GM20431 (cell line): ENCODE data around the gene TMEM37.

Source experiments
- in situ Hi-C: fragments of 300-500 bp; cut with MseI, MboI; formaldehyde crosslinking; loops from one replicate; pipeline ENCODE4 v1.15.0; 2020; ENCODE audit warnings: low sequenced_read_pairs; ENCODE audit not compliant: unreplicated experiment

The TMEM37 gene

DNA sequence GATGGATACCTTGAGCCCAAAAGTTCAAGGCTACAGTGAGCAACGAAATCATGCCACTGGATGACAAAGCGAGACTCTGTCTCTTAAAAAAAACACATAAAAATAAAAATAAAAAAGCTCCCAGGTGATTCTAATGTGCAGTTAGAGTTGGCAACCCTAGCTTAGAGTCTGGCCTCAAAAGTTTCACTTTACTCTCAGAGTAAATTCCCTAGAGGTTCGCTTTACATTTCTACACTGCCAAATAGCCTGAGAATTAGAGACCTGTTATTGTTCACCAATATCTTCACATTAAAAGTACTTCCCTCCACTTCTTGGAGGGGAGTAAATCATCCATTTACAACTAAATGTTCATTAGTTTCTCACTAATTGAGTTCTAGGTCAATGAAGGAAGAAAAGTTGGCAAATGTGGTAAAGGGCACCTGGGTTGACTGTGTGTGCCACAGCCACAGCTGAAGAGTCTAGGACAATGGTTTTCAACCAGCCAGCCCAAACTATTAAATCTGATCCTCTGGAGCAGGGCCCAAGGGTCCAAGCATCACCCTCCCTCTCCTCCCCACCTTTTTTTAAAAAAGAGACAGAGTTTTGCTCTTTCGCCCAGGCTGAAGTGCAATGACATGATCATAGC is 15.2 kb upstream of the TMEM37 start:
- in situ Hi-C loops: loop anchor here (25.0 kb wide), 1 partner anchor 246 kb away; no protein-coding TSS in a partner anchor

DNA sequence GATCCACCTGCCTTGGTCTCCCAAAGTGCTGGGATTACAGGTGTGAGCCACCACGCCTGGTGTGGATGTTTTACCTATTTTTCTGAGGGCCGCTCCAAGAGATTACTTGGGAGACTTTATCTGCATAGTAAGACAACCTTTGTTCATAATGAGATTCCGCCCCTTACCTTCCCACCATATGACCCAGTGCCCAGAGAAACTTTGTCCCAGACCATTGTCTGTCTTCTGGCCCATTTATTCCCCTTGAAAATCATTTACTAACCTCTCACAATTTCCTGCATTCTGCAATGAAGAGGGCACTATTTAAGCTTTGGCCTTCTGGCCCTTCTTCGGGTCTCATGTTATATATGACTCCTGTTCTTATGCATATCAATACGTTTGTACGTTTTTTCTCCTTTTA is 13.7 kb upstream of the TMEM37 start:
- in situ Hi-C loops: loop anchor here (25.0 kb wide), 1 partner anchor 244 kb away; no protein-coding TSS in a partner anchor

DNA sequence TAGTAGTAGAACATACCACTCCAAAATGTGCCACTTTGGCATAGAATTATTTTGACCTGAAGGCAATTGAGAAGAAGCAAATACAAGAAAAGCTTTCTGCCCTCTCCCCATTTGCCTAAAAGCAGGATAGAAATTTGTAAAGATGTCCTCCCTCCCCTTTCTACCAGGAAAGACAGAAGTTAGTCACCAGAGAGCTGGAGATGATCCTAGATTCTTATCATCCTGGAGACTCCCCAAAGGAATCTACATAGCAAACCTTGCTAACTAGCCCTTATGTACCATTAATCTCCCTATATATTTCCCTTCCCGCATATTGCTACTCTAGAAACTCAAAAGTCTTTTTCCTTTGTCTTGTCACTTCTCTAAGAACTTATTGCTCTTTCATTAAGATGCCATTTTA is 12.6 kb upstream of the TMEM37 start:
- in situ Hi-C loops: loop anchor here (25.0 kb wide), 1 partner anchor 243 kb away; no protein-coding TSS in a partner anchor

DNA sequence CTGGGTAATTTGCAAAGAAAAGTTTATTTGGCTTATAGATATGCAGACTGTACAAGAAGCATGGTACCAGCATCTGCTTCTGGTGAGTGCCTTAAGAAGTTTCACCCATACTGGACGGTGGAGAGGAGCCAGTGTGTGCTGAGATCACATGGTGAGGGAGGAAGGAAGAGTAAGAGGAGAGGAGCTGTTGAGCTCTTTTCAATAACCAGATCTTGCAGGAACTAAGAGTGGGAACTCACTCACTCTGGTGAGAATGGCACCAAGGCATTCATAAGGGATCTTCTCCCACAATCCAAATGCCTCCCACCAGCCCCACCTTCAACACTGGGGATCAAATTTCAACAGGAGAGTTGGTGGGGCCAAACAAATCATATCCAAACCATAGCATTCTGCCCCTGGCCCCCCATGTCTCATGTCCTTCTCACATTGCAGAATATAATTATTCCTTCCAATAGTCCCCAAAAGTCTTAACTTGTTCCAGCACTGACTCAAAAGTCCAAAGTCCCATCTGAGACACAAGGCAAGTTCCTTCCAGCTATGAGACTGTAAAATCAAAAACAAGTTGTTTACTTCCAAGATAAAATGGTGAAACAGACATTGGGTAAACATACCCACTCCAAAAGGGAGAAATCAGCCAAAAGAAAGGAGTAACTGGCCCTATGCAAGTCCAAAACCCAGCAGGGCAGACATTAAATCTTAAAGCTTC is 11.7 kb upstream of the TMEM37 start:
- in situ Hi-C loops: loop anchor here (25.0 kb wide), 1 partner anchor 242 kb away; no protein-coding TSS in a partner anchor

GRCh38 chr2:119421304-119421703 is 10.3 kb upstream of the TMEM37 start:
- in situ Hi-C loops: loop anchor here (25.0 kb wide), 1 partner anchor 241 kb away; no protein-coding TSS in a partner anchor

- in situ Hi-C loops: loop anchor here (25.0 kb wide), 1 partner anchor 241 kb away; no protein-coding TSS in a partner anchor
These were observed 9.9 kb upstream of the TMEM37 start for GRCh38 chr2:119421741-119422140.

DNA sequence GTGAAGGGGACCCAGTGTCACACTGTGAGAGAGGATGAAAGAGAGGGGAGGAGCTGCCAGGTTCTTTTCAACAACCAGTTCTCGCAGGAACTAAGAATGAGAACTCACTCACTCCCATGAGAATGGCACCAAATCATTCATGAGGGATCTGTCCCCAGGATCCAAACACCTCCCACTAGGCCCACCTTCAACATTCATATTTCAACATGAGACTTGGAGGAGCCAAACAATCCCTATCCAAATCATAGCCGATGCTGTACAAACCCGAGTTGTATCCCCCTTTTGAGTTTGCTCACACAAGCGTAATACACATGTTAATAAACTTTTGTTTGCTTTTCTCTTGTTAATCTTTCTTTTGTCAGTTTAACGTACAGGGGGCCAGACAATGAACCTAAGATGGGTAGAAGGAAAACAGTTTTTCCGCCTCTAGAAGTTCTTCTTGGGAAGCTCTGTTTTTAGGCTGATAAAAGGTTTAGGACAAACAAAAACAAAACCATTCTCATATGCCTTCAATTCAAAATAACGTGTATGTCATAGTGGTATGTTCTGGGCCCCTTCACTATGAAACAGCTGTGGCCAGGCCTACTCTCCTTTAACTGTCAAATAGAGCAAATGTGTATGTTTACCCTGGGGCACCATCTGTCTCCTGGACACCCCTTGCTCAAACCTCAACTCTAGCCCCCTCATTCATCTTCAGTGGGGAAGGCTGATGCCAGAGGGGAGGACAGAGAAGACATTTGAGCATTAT is 9.1 kb upstream of the TMEM37 start:
- in situ Hi-C loops: loop anchor here (25.0 kb wide), 1 partner anchor 240 kb away; no protein-coding TSS in a partner anchor

DNA sequence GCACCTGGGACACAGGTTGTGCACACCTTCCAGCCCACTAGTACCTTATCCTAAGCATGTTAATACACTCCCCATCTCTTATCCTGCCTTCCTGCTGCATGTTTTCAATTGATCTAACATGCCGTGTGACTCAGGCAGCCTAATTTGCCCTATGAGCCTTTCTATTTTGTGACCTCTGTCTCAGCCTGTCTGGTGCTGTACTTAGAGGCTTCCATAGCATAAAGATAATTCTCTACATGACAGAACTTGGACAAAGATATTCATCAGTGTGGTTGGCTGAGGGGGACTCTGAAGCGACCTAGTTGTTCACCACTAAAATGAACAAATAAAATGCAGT is 8.6 kb upstream of the TMEM37 start:
- in situ Hi-C loops: loop anchor here (25.0 kb wide), 1 partner anchor 239 kb away; no protein-coding TSS in a partner anchor

DNA sequence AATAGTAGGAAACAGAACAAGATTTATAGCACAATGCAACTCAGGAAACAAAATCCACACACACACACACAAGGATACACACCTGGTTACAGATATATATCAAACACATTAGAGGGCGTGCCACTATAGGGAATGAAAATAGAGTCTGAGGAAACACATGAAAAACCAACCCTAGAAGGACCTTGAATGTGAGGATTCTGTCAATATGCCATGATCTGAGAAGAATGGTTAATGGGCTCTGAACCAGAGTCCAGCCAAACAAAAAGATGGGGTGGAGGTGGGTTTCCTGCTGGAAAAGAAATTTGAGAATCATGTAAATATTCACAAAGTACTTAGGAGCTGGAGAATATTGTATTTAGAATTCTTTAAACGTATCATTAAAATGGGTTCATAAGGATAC is 7.8 kb upstream of the TMEM37 start:
- in situ Hi-C loops: loop anchor here (25.0 kb wide), 1 partner anchor 238 kb away; no protein-coding TSS in a partner anchor

DNA sequence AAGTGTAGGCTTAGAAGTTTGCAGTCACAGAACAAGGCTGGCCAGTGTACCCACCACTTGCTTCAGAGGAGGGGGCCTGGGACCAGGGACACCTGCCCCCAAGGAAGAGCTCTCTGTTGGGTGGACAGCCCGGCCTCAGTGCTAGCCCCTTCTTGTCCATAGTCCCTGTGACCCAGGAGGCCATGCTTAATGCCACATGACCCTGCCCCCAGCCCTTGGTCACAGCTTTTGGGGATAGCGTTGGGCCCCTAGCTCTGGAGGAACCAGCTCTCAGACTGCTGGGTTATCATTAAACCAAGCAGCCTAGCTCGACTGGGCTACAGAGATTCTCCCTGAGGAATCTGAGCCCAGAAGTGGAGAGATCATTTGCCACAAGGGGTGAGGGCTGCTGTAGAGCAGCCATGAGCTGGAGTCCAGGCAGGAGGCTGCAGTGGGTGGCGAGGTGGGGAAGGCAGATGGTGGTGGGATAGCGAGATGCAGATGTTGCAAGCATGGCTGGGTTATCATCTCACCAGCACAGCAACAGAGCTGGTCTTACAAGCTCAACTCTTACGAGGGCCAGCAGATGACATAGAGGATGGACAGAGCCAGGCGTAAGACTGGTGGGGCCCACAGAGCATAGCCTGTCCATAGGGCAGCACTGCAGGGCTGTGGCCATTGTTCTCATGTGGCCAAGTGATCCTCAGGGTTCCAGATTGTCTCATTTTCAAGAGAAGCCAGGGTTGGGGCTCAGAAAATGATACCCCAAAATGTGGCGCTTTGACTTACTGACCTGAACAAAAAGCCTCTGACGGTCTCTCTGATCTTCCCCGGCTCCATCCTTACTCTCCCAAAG is 7.2 kb upstream of the TMEM37 start:
- in situ Hi-C loops: loop anchor here (25.0 kb wide), 1 partner anchor 238 kb away; no protein-coding TSS in a partner anchor

GRCh38 chr2:119425119-119425405 is 6.6 kb upstream of the TMEM37 start:
- in situ Hi-C loops: no loop called here

- in situ Hi-C loops: no loop called here
These were observed 5.8 kb upstream of the TMEM37 start for GRCh38 chr2:119425620-119426395.

GRCh38 chr2:119426396-119426675 is 5.3 kb upstream of the TMEM37 start:
- in situ Hi-C loops: no loop called here

DNA sequence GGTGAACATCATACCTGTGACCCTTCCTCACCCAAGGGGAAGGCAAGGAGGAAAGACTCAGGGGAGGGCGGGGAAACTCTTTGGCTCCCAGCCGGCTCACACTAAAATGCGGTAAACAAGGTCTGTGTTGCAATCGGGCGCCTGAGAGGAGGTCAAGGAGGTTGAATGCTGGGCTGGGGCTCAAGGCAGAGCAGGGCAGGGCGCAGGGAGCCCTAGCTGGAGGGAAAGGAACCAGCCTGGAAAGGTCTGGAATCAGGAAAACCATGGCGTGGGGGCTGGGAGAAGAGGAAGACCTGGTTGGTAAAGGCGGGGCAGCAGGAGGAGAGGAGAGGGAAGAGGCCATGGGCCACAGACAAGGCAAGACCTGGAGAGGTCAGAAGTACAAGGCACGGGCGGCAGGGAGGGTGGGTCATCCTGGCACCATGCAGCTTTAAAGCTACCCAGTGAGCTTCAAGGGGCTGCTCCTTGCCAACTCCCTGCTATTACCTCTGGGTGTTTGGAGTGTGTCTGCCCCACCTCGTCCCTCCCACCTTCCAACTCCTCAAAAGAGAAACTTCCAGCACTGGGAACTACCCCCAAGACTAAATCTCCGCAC is 4.8 kb upstream of the TMEM37 start:
- in situ Hi-C loops: no loop called here

DNA sequence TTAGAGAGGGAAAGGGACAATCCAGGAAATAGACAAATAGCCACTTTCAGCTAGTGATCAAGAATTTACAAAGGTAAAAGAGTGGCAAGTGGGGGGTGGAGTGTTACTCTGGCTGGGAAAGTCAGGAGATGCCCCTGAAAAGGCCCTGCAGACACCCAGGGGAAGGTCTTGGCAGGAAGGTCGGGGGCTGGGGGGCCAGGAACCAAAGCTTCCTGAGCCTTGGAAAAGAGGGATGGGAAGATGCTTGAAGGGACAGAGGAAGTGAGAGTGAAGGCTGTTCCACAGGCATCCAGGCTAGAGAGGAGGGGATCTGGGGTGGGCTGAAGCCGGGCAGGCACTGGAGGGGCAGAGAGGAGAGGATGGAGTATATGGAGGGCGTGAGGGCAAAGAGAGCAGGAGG is 3.9 kb upstream of the TMEM37 start:
- in situ Hi-C loops: no loop called here

- in situ Hi-C loops: no loop called here
These were observed 3.0 kb upstream of the TMEM37 start for GRCh38 chr2:119428488-119429224.

DNA sequence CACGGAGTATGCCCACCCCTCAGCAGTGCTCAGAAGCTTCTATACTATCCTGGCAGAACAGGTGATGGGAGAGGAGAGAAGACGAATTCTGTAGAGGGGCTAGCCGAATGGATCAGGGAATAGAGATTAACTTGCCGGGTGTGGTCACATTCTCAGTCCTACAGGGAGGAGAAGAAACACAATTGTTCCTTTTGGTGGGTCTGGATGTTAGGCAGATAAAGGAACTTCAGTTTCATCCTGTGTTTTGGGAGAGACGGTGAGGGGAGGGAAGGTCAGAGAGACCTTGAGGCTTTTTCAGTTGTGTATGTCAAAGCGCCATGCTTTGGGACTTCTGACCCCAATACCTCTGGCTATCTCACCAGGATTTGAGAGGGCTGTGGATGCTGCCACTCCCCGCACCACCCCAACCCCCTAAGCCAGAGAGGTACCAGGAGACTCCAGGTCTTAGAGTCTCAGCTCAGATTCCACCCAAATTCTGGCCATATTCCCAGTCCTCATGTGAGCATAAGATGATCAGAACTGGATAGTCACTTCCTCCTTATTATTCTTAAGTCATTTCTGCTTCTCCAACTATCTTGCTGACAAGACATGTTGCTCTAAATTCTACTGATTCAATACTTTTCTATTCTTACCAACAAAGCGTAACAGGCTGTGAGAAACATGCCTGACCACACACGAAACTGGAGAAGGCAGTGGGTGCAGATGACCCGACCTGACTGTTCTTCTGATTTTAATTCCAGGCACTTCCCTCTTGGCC is 2.3 kb upstream of the TMEM37 start:
- in situ Hi-C loops: no loop called here

GRCh38 chr2:119430023-119430498 is 1.6 kb upstream of the TMEM37 start:
- in situ Hi-C loops: no loop called here
